ENCODE measurements around the gene MDM2. TPM values are rescaled to one million over a fixed set of nuclear protein-coding genes. Genes with fewer than 3 reads are reported as not detected.

MDM2 gene
- total RNA-seq, 3 donors from 2014 or later = 74.7 to 92.1 (median 91.3) TPM

GRCh38 chr12:68831272-68831671 is 23.3 kb downstream of the MDM2 start:
- ATAC-seq (no peak), DNase-seq (no peak)
- H3K4me3 ChIP-seq = no peak overlapping the region
- H3K4me1 ChIP-seq (ENCODE audit: low read depth) = no peaks in the 10 kb centered on the region
- H3K9me3 ChIP-seq = no peaks in the 10 kb centered on the region
- no peaks in the 10 kb centered on the region for H3K36me3 ChIP-seq (ENCODE audit: low read depth)
- TF ChIP-seq CTCF (IDR thresholded peaks at IDR 0.05) = no peak
- intact Hi-C loops (cut with DNase I, micrococcal nuclease) = no loop called here

DNA sequence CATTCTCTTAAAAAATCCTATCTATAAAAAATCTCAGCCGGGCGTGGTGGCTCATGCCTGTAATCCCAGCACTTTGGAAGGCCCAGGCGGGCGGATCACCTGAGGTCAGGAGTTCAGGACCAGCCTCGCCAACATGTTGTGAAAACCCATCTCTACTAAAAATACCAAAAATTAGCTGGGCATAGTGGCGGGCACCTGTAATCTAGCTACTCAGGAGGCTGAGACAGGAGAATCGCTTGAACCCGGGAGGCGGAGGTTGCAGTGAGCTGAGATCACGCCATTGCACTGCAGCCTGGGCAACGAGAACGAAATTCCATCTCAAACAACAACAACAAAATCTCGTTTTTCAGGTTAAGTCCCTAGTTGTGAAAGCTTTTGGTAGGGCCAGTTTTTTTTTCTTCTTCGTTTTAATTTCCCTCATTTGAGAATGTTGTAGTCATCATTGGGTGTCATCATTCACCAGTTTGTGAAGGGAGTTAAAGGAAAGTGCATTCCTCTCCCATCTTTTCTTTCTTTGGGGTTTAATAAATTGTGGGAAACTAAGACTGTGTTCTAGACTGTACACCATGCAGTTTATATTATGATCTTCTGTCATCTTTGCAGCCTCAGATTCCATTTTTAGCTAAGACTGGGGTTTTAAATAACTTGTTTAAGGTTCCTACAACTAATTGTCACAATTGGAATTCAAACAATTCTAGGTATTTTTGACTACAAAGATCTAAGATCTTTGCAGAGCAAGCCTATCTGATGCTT is 23.9 kb downstream of the MDM2 start:
- intact Hi-C loops (cut with DNase I, micrococcal nuclease) = no loop called here
- DNase-seq = no peak
- Histone ChIP-seq H3K4me1 (ENCODE audit: low read depth) (no peaks in the 10 kb centered on the region), H3K9me3 (no peaks in the 10 kb centered on the region), H3K4me3 (no peak overlapping the region), H3K36me3 (ENCODE audit: low read depth) (no peaks in the 10 kb centered on the region)
- TF ChIP-seq CTCF (IDR thresholded peaks at IDR 0.05) = no peak
- no peak for ATAC-seq

- Histone ChIP-seq H3K36me3 (ENCODE audit: low read depth) (no peaks in the 10 kb centered on the region), H3K4me1 (ENCODE audit: low read depth) (no peaks in the 10 kb centered on the region), H3K4me3 (no peak overlapping the region), H3K9me3 (no peaks in the 10 kb centered on the region)
- TF ChIP-seq CTCF (IDR thresholded peaks at IDR 0.05) = no peak
- intact Hi-C loops (cut with DNase I, micrococcal nuclease) = no loop called here
- ATAC-seq (no peak), DNase-seq (no peak)
Observed at GRCh38 chr12:68832504-68832867, 24.5 kb downstream of the MDM2 start.

- ATAC-seq (no peak), DNase-seq (no peak)
- Histone ChIP-seq H3K9me3 (no peaks in the 10 kb centered on the region), H3K4me3 (no peak overlapping the region), H3K36me3 (ENCODE audit: low read depth) (no peaks in the 10 kb centered on the region), H3K4me1 (ENCODE audit: low read depth) (no peaks in the 10 kb centered on the region)
- no peak for TF ChIP-seq CTCF (IDR thresholded peaks at IDR 0.05)
- intact Hi-C loops (cut with DNase I, micrococcal nuclease) = no loop called here
Observed at GRCh38 chr12:68833508-68833907, 25.5 kb downstream of the MDM2 start.

GRCh38 chr12:68835333-68835908 is 27.4 kb downstream of the MDM2 start:
- no peak overlapping the region for H3K4me3 ChIP-seq
- TF ChIP-seq CTCF (IDR thresholded peaks at IDR 0.05) = no peak
- no peaks in the 10 kb centered on the region for H3K4me1 ChIP-seq (ENCODE audit: low read depth)
- intact Hi-C loops (cut with DNase I, micrococcal nuclease) = no loop called here
- ATAC-seq (no peak), DNase-seq (no peak)
- H3K36me3 ChIP-seq (ENCODE audit: low read depth) = peaks cover 6% of the 10 kb centered on the region
- H3K9me3 ChIP-seq = no peaks in the 10 kb centered on the region
